ENCODE results near the gene ITGB4. TPM values are rescaled to one million over a fixed set of nuclear protein-coding genes. Genes with fewer than 3 reads are reported as not detected.

Gene ITGB4
- polyA plus RNA-seq, 3 donors = 8.0 to 18.9 (median 13.7) TPM

- no peak overlapping the region for H3K27ac ChIP-seq (ENCODE audit: low read depth, low read length)
- WGBS, 3 donors = 75 to 81% (median 79%) methylated on average over 7 of the region's 7 CpGs
Measured at GRCh38 chr17:75695141-75695829, 26.0 kb upstream of the ITGB4 start.

- WGBS, 3 donors = 70 to 92% (median 88%) methylated on average over 12 of the region's 12 CpGs
- H3K27ac ChIP-seq (ENCODE audit: low read depth, low read length) = no peak overlapping the region
Measured at GRCh38 chr17:75695830-75696271, 25.4 kb upstream of the ITGB4 start.

GRCh38 chr17:75697651-75698291, 23.5 kb upstream of the ITGB4 start:
- H3K27ac ChIP-seq (ENCODE audit: low read depth, low read length) = no peak overlapping the region
- WGBS, 3 donors = 43 to 82% (median 79%) methylated on average over 10 of the region's 10 CpGs

GRCh38 chr17:75698659-75699058, 22.6 kb upstream of the ITGB4 start:
- 66 to 96% (median 87%) methylated on average over 3 of the region's 3 CpGs for WGBS, 3 donors
- H3K27ac ChIP-seq (ENCODE audit: low read depth, low read length) = no peak overlapping the region

- 87 to 92% (median 87%) methylated on average over 10 of the region's 10 CpGs for WGBS, 3 donors
- H3K27ac ChIP-seq (ENCODE audit: low read depth, low read length) = no peak overlapping the region
Measured at GRCh38 chr17:75701288-75701687, 20.0 kb upstream of the ITGB4 start.

- WGBS, 3 donors = 88 to 95% (median 92%) methylated on average over 12 of the region's 12 CpGs
- H3K27ac ChIP-seq (ENCODE audit: low read depth, low read length) = no peak overlapping the region
Measured at GRCh38 chr17:75703191-75703590, 18.1 kb upstream of the ITGB4 start.

GRCh38 chr17:75703591-75703990, 17.7 kb upstream of the ITGB4 start:
- 94 to 96% (median 95%) methylated on average over 9 of the region's 9 CpGs for WGBS, 3 donors
- no peak overlapping the region for H3K27ac ChIP-seq (ENCODE audit: low read depth, low read length)

- no peak overlapping the region for H3K27ac ChIP-seq (ENCODE audit: low read depth, low read length)
- WGBS, 3 donors = 78 to 88% (median 84%) methylated on average over 24 to 27 of the region's 27 CpGs
Measured at GRCh38 chr17:75704963-75705875, 16.0 kb upstream of the ITGB4 start.

GRCh38 chr17:75706042-75706728, 15.1 kb upstream of the ITGB4 start:
- 89 to 95% (median 91%) methylated on average over 20 of the region's 20 CpGs for WGBS, 3 donors
- H3K27ac ChIP-seq (ENCODE audit: low read depth, low read length) = no peak overlapping the region

- H3K27ac ChIP-seq (ENCODE audit: low read depth, low read length) = no peak overlapping the region
- WGBS, 3 donors = 57 to 84% (median 67%) methylated on average over 12 of the region's 12 CpGs
Measured at GRCh38 chr17:75707079-75707571, 14.1 kb upstream of the ITGB4 start.

- WGBS, 3 donors = 50 to 54% (median 52%) methylated on average over 2 of the region's 2 CpGs
Measured at GRCh38 chr17:75712446-75712845, 8.8 kb upstream of the ITGB4 start.

GRCh38 chr17:75719732-75720131, 1.5 kb upstream of the ITGB4 start:
- no peak overlapping the region for H3K27ac ChIP-seq (ENCODE audit: low read depth, low read length)
- 89 to 97% (median 94%) methylated on average over 2 of the region's 2 CpGs for WGBS, 3 donors

More at GRCh38 chr17:75712446-75712845, 8.8 kb upstream of the ITGB4 start:
- H3K27ac ChIP-seq (ENCODE audit: low read depth, low read length) = no peak overlapping the region

GRCh38 chr17:75721463-75722011, 278 bp downstream of the ITGB4 start:
- 12 to 27% (median 19%) methylated on average over 26 to 33 of the region's 33 CpGs for WGBS, 3 donors
- no peak overlapping the region for H3K27ac ChIP-seq (ENCODE audit: low read depth, low read length)

- H3K27ac ChIP-seq (ENCODE audit: low read depth, low read length) = no peak overlapping the region
- 81 to 85% (median 84%) methylated on average over 5 of the region's 5 CpGs for WGBS, 3 donors
Measured at GRCh38 chr17:75722076-75722475, 817 bp downstream of the ITGB4 start.

GRCh38 chr17:75722542-75723095, 1.4 kb downstream of the ITGB4 start:
- 77 to 96% (median 89%) methylated on average over 9 of the region's 9 CpGs for WGBS, 3 donors
- no peak overlapping the region for H3K27ac ChIP-seq (ENCODE audit: low read depth, low read length)

- 71 to 79% (median 72%) methylated on average over 18 of the region's 18 CpGs for WGBS, 3 donors
- no peak overlapping the region for H3K27ac ChIP-seq (ENCODE audit: low read depth, low read length)
Measured at GRCh38 chr17:75723171-75723930, 2.1 kb downstream of the ITGB4 start.

All from adipose tissue (tissue), 3 donors.